VCaP (cell line): Measurements from ENCODE around the gene ABCC1.

Experiments
- H3K27ac ChIP-seq: fragments of 450-650 bp; 2 replicates; pipeline ENCODE4 v1.5.1; 2017
- TF ChIP-seq, protein P1 (sequence below): fragments of 450-650 bp; conservative IDR thresholded peaks from 2 replicates; pipeline ENCODE4 v1.5.1; 2017; ENCODE audit warnings: mild to moderate bottlenecking, moderate library complexity

Gene ABCC1

DNA sequence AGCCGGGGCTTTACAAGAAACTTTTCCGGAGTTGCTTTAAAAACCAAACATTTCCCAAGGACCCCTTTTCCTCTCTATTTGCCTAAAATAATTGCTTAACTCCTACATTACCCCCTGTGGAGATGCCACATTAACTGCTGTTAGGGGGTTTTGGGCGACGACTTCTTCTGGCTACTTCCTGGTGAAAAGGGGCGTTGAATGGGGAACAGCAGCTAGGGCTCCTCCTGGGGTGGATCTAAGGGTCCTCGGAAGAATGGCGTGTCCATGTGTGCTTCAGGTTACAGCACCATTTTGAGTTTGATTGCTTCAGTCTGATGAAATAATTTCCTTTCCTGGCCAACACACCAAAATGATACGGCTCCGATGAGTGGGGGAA lies 22.0 kb downstream of the ABCC1 start:
- H3K27ac ChIP-seq, result no peak overlapping the region
- TF ChIP-seq, protein P1, sequence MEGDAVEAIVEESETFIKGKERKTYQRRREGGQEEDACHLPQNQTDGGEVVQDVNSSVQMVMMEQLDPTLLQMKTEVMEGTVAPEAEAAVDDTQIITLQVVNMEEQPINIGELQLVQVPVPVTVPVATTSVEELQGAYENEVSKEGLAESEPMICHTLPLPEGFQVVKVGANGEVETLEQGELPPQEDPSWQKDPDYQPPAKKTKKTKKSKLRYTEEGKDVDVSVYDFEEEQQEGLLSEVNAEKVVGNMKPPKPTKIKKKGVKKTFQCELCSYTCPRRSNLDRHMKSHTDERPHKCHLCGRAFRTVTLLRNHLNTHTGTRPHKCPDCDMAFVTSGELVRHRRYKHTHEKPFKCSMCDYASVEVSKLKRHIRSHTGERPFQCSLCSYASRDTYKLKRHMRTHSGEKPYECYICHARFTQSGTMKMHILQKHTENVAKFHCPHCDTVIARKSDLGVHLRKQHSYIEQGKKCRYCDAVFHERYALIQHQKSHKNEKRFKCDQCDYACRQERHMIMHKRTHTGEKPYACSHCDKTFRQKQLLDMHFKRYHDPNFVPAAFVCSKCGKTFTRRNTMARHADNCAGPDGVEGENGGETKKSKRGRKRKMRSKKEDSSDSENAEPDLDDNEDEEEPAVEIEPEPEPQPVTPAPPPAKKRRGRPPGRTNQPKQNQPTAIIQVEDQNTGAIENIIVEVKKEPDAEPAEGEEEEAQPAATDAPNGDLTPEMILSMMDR, result no peak

DNA sequence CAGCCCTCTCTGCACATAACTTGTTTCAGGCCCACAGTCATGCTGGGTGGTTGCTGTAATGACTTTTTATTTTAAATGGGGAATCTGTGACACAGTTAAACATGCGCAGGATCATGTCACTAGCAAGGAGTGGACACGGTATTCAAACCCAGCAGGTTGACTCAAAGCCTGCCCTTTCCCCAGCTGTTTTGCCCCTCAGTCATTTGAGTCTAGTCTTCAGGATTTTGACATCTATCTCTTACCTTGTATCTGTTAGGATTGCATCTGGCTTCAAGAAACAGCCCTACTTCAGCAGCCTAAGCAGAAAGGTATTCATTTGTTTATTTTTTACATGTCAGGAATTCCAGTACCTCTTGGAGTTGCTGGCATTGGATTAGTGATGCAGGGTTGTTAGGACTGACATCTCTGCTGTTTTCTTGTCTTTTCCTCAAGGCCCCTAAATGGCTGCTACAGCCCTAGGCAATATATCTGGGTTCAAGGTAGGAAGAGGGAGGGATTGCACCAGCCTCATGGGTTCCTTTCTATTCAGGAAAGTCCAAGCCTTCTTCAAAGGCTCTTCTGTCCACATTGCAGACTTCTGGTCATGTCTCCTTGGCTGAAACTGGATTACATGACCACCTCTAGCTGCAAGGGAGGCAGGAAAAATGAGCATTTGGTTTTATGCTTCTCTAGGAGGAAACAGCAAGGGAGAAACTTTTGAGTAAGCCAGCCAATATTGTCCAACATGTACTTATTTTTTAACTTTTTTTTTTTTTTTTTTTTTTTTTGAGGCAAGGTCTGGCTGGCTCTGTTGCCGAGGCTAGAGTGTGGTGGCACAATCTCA lies 22.8 kb downstream of the ABCC1 start:
- no peak overlapping the region for H3K27ac ChIP-seq
- TF ChIP-seq, protein P1, result no peak

DNA sequence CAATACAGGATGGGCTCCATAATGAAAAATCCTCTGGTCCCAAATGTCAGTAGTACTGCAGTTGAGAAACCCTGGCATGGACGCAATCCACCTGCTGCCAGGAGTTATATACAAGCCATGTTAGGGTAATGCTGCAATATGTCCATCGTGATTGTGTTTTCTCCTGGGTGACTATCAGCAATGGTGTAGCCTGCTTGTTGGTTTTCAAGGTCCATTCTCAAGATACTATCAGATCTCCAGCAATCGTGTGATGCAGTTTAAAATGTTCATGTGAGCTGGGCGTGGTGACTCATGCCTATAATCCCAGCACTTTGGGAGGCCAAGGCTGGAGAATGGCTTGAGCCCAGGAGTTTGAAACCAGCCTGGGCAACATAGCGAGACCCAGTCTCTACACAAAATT lies 24.0 kb downstream of the ABCC1 start:
- TF ChIP-seq, protein P1, result no peak

DNA sequence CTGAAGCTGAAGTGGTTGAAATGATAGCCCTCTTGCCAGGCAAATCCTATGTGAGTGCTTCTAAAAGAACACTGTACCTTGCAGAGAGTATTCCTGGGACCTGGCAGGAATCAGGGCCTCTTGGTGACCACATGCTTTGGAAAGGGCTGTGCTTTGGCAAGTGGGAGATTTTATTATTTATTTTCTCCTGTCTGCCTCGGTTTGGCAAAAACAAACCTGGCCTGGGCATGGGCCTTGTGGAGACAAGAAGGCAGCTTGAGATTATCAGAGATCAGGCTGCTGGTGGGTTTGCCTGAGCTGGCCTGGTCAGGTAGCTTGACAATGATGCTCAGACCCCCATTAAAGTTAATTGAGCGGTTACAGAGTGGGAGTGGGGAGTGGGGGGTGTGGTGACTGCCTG lies 24.6 kb downstream of the ABCC1 start:
- no peak overlapping the region for H3K27ac ChIP-seq
- TF ChIP-seq, protein P1, result no peak

More for the DNA sequence above, 24.0 kb downstream of the ABCC1 start:
- no peak overlapping the region for H3K27ac ChIP-seq

DNA sequence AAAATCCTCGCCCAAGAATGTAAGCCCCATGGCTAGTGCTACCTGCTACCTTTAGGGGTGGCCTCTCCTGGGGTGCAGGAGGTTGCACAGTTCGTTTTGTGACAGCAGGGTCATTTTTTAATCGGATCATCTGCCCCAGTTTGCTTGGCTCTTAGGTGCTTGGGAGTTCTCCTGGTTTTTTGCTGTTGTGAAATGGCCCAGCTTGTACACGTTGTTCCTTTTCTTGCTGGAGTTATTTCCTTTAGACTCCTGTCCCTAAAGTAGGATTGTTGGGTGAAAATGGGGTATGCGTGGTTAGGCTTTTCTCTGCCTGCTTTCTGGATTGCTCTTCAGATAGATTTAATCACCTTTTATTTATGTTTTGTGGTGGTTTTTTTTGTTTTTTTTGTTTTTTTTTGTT lies 25.8 kb downstream of the ABCC1 start:
- H3K27ac ChIP-seq, result no peak overlapping the region
- TF ChIP-seq, protein P1, result no peak

DNA sequence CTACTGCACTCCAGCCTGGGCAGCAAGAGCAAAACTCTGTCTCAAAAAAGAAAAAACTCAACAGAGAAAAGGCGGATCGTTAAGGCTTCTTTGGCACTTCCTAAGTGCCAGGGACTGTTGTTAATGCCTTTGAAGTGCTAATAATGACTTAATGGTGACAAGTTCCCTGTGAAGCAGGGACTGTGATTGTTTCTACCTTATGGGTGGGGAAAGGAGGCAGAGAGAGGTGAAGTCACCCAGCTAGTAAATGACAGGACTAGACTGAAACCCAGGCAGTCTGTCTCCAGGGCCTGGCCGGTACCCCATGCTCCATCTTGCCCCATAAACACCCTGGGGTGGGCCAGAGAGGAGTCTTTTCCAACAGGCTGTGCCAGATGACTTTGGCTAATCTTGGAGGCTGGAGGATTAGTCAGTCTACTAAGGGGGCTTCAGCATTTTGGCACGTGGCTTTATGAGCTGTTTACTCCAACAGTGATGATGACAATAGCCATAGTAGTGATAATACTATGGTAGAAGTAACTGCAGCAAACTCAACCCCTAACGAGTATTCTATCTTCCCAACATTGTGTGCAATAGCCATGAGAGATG lies 26.9 kb downstream of the ABCC1 start:
- TF ChIP-seq, protein P1, result no peak
- no peak overlapping the region for H3K27ac ChIP-seq

DNA sequence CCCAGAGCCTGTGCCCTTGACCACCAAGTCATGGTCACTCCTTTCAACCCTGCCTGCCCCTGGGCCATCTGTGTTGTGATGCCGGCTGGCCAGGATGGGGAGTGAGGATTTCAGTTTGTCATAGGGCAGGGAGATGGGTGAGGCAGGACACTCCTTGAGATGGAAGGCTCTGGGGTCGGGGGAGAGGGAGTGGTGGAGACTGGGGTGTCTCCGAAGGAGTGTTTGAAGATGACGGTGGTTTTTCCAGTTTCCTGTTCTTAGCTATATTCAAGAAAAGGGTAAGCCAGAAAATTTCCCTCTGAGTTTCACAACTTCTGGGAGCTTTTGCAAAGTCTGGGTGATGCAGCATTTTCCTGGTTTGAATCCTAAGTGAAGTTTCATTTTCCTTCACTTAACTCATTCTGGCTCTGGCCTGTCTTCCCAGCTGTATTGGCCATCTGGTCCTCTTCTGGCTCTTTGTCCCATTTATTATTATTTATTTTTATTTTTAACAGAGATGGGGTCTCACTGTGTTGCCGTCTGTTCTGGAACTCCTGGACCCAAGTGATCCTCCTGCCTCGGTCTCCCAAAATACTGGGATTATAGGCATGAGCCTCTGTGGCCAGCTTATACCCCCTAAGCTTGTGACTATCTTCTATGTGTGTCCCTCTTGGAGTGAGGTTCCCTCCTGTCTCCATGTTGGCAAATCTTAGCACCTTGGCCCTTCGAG lies 27.7 kb downstream of the ABCC1 start:
- H3K27ac ChIP-seq, result no peak overlapping the region
- TF ChIP-seq, protein P1, result no peak
